ENCODE results near the gene ATRX.
"Not testable (repeated sequence)": the region's sequence is repeated elsewhere in the genome, so short reads cannot be mapped to it uniquely, and the experiment has no call there.

ATRX gene

GRCh38 chrX:77603635-77604336 is 182.2 kb downstream of the ATRX start:
- DNase-seq = no peak

GRCh38 chrX:77597511-77597910 is 188.5 kb downstream of the ATRX start:
- no peak for DNase-seq

GRCh38 chrX:77597090-77597489 is 188.9 kb downstream of the ATRX start:
- DNase-seq = no peak

GRCh38 chrX:77595848-77596247 is 190.2 kb downstream of the ATRX start:
- DNase-seq = no peak

GRCh38 chrX:77572322-77572721 is 213.7 kb downstream of the ATRX start:
- DNase-seq = no peak

DNA sequence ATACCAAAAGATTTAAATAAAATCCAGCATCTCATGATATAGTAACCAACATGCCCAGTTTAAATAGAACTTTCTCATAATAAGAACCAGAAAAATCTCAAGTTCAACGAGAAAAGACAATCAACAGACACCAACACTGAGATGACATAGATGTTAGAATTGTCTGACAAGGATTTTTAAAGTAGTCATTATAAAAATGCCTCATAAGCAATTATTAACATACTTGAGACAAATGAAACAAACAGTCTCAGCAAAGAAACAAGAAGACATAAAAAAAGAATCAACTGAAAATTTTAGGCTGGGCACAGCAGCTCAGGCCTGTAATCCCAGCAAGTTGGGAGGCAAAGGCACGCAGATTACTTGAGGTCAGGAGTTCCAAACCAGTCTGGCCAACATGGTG is 220.7 kb downstream of the ATRX start:
- DNase-seq = no peak

DNA sequence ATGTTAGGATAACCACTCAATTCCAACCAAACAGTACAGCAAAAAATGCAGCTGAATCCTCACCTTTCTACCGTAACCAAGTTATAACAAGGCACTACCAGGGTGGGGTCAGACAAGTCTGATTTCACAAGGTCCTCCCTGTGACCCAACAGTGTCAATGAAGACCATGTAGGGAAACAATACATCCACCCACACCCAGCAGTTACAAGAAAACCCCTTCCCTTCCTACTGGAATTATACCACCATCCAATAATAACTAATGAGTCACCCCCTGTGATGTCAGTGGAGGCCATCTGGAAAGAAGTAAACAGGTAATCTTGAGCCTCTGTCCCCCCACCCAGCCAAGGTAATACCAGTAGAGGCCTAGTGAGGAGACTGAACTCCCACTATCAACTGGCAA is 221.2 kb downstream of the ATRX start:
- DNase-seq = no peak

DNA sequence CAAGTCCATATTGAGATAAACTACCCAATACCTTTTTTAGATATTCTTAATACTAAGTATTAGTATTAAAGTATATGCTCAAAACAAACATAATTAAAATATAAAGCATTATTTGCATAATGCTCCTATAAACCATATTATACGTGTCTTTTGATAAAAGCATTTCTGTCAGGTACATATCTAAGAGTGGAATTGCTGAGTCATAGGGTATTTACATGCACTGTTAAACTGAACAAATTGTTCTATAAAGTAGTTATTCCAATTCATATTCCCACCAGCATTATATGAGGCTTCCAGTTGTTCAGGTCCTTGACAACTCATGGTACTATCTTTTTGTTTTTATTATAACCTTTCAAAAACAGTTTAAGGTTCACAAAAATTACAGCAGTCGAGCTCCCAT is 224.6 kb downstream of the ATRX start:
- DNase-seq = no peak

GRCh38 chrX:77556276-77556675 is 229.7 kb downstream of the ATRX start:
- DNase-seq = no peak

GRCh38 chrX:77548751-77549150 is 237.3 kb downstream of the ATRX start:
- DNase-seq = no peak

GRCh38 chrX:77539778-77540177 is 246.2 kb downstream of the ATRX start:
- DNase-seq = not testable (repeated sequence)

DNA sequence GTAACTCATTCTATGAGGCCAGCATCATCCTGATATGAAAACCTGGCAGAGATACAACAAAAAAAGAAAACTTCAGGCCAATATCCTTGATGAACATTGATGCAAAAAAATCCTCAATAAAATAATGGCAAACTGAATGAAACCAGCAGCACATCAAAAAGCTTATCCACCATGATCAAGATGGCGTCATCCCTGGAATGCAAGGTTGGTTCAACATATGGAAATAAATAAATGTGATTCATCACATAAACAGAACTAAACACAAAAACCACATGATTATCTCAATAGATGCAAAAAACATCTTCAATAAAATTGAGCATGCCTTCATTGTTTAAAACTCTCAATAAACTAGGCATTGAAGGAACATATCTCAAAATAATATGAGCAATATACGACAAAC is 254.8 kb downstream of the ATRX start:
- not testable (repeated sequence) for DNase-seq

DNA sequence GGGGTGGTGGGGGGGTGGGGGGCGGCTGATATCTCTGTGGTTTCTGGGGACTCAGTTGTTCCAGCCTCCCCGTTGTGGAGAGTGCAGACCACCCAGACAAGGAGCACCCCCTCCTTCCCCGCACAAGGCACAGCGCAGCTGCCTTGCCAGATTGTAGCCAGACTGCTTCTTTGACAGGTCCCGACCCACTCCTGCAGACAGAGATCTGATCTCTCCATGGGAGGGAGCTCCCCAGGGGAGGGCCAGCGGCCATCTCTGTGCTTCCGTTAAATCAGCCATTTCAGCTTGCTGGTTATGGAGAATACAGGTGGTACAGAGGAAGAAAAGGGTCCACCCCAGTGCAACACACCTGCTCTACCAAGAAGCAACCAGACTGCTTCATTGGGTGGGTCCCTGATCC is 258.0 kb downstream of the ATRX start:
- no peak for DNase-seq

DNA sequence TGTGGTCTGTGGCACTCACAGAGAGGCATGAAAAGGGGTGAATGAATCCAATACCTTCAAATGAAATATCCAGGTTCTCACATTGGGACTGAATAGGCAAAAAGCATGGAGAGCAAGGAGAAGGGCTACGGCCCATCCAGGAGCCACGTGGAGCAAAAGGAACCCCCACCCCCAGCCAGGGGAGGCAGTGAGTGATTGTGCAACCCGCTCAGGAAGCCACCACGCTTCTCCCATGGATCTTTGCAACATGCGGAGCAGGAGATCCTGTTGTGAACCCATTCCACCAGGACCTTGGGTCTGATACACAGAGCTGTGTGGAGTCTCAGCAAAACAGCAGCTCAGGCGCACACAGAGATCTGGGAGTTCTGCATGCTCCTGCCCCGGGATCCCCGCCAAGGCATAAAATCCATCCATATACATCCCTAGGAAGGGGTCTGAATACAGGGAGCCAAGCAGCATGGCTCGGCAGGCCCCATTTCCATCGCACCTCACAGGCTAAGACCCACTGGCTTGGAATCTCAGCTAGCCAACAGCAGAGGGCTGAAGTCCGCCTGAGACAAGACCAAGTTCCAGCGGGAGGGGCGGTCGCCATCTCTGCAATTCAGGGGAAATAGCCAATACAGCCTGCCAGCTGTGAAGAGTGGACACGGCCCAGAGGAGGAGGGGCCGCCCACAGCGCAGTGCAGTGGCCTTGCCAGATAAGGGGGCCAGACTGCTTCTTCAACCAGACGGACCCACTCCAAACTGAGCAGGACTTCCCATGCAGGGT is 258.6 kb downstream of the ATRX start:
- DNase-seq = no peak

DNA sequence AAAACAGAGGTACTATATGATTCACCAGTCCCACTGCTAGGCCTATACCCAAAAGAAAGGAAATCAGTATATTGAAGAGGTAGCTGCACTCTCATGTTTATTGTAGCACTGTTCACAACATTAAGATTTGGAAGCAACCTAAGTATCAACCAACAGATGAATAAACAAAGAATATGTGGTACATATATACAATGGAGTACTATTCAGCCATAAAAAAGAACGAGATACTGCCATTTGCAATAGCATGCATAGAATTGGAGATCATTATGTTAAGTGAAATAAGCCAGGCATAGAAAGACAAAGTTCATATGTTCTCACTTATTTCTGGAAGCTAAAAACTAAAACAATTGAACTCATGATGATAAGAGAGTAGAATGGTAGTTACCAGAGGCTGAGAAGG is 266.3 kb downstream of the ATRX start:
- DNase-seq = no peak

- no peak for DNase-seq
Observed at GRCh38 chrX:77514177-77514576, 271.8 kb downstream of the ATRX start.

DNA sequence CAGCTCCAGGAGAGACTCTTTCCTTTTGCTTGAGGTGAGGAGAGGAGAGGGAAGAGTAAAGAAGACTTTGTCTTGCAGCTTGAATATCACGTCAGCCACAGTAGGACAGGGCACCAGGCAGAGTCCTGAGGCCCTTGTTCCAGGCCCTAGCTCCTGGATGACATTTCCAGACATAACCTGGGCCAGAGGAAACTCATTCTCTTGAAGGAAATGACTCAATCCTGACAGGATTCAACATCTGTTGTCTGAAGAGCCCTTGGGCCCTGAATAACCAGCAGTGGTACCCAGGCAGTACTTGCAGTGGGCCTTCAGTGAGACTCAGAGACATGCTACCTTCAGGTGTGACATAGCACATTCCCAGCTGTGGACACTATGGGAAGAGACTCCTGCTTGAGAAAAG is 276.0 kb downstream of the ATRX start:
- no peak for DNase-seq

- no peak for DNase-seq
Observed at GRCh38 chrX:77505227-77505626, 280.8 kb downstream of the ATRX start.

- no peak for DNase-seq
Observed at GRCh38 chrX:77502951-77503525, 283.0 kb downstream of the ATRX start.

GRCh38 chrX:77500164-77500563 is 285.9 kb downstream of the ATRX start:
- not testable (repeated sequence) for DNase-seq

DNA sequence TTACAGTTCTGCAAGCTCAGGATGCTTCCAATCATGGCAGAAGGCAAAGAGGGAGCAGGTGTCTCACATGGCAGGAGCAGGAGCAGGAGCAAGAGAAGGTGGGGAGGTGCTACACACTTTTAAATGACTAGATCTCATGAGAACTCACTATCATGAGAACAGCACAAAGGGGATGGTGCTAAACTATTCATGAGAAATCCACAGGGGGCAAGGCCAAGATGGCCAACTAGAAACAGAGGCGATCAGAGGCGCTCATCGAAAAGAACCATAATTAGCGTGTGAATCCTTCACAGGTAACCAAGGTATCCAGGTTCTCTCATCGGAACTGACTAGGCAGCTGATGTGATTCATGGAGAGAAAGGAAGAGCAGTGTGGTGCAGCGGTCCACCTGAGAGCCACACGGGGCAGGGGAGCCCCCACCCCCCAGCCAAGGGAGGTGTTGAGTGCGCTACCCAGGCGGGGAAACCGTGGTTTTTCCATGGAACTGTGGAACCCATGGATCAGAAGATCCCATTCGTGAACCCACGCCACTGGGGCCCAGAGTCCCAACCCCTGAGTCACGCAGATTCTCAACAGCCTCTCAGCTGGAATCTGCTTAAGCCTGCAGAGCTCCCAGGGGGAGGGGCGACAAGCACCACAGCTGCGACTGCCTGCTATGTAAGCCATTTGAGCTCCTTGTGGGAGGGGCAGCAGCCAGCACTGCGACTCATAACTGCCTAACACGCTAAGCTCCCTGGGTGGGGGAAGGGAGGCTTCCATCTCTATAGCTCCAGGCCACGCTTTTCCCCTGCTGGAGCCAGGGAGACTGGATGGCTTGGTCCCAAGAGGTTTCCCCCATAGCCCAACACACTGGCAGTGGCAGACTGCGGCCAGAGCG is 292.1 kb downstream of the ATRX start:
- DNase-seq = no peak

DNA sequence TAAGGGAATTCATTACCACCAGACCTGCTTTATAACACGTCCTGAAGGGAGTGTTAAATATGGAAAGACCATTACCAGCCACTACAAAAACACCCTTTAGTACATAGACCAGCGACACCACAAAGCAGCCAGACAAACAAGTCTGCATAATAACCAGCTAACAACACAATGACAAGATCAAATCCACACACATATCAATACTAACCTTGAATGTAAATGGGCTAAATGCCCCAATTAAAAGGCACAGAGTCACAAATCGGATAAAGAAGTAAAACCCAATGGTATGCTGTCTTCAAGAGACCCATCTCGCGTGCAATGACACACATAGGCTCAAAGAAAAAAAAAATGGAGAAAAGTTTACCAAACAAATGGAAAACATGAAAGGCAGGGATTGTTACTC is 302.0 kb downstream of the ATRX start:
- DNase-seq = no peak

DNA sequence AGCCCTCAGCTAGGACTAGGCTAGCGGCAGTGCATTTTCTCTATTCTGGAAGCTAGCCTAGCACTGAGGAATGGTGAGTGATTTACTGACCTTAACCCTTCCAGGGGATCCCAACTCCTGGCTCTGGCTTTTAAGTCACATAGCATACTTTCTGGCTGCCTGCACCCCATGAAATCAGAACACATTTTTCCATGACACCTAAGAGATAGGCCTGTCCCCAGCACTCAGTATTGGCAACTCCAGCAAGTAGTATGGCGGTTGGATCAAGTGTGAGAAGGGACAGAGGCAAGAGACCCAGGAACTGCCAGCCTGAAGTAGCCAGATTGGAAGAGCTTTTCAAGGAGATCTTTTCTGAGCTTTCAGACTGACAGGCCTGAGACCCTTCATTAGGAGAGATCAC is 330.6 kb downstream of the ATRX start:
- DNase-seq = no peak
